GM21717 (cell line): ENCODE measurements around the gene MTMR2.

Source experiments
- ATAC-seq: cut with Tn5 transposase; IDR thresholded peaks from one replicate; pipeline ENCODE4 v1.9.1; 2021; ENCODE audit warnings: mild to moderate bottlenecking, moderate library complexity; ENCODE audit not compliant: unreplicated experiment

MTMR2 gene

DNA sequence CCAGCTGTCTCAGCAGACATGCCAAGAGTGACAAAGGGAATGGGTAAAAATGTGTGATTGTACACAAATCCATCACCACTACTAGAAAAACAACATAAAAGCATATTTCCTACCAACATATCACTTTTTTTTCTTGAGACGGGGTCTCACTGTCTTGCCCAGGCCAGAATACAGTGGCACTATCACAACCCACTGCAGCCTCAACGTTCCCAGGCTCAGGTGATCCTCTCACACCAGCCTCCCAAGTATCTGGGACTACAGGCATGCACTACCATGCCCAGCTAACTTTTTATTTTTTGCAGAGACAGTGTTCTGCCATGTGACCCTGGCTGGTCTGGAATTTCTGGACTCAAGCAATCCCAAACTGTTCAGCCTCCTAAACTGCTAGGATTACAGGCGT, 5.2 kb downstream of the MTMR2 start:
- ATAC-seq = no peak

DNA sequence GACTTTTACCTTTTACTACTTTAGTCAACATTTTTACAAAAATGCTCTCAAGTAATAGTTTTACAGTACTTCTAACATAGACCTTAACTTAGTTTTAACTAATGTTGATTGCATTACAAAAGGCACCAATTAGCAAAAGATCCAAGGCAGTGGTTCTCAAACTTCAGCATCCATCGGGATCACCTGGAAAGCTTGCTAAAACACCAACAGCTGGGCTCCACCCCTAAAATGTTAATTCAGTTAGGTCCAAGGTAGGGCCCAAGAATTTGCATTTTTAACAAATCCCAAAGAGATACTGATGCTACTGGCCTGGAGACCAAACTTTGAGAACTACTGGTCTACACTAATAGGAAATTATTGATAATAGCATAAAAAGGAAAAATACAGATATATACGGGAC, 5.9 kb downstream of the MTMR2 start:
- ATAC-seq = no peak

DNA sequence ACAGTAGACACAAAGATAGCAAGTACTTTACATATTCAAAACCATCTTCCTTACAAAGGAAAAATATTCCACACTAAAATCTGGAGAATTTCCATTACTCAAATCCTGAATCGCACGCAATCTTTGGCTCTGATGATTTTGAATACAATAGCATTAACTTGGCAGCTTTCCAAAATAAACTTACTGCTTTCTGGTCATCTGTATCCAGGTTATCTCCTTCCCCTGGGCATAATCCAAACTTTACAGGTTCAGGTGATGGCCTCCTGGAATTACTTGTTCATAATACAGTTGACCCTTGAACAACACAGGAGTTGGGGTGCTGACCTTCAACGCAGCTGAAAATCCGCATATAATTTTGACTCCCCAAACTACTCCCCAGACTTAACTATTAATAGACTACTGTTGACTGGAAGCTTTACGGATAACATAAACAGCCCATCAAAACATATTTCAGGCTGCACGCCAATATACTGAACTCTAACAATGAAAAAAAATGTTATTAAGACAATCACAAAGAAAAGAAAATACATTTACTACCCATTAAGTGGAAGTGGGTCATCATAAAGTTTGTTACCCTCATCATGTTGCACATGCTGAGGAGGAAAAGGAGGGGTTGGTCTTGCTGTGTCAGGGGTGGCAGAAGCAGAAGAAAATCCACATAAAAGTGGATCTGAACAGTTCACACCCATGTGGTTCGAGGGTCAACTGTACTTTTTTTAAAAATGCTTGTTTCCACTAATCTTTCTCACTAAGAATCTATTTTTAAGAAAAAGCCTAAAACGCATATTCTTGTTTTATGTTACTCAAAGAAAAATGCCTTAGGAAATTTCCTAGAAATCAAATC, 6.5 kb downstream of the MTMR2 start:
- no peak for ATAC-seq

DNA sequence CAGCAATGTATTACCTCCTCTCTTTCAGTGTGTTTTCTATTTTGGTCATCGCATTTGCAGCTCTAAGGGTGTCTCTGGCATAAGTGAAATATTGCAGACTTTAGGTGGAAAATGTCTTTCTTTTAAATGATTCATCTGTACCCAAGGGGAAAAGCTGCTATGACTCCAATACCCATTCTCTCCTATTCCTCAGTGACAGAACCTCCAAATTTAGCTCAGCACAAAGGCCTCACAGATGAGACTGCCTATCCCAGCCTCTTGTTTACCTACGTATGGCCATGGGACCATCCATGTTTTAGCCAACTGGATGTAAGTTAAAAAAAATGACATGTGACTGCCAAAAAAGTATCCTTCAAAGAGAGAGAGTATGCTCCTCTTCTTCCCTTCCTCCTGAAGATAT, 7.9 kb downstream of the MTMR2 start:
- ATAC-seq = no peak

DNA sequence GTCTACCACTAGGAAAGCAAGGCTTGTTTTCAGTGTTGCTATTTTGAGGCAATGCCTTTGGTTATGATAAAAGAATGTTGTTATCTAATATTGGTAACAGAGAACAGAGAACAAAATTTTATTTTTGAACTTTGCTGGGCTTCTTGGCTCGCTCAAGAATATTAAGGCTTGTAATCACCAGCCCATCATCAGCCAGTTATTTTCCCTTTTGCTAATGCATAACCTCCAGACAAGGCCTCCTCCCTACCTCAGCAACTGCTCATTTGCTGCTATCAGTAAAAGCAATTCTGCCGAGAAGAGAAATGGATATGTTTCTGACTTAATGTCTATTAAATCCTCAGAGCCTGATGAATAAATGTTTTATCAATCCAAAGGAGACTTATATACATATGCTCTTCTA, 8.9 kb downstream of the MTMR2 start:
- ATAC-seq = no peak

DNA sequence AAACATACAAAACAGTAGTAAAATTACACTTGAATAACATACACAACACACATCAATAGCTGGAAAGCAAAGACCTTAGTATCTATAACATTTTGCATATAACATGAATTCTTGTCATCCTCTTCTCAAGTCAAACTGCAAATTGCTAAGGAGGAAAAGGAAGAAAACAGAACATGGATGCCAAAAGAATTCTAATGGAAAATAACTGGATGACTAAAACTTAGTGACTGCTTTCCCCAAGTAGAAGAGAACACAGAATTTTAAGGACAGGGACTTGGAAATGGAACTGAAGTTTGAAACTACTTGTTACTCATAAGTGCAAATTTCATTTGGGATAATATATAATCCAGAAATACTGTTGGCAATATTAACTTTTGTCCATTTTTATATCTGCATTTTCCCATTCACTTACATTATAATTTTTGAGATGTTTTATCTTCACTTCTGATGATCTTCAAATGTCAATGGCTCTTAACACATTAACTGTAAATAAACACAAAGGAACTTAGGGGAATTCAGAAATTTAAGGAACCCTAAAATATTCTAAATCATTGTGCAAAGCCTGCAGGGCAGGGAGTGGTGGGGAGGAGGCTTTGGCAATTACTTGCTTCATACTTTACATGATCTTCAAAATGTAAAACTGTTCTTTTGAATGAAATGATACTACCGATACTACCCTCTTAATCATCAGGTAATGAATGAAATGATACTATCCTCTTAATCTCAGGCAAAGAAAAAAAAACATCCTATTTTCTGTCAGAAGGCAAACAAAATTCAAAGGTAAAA, 9.9 kb downstream of the MTMR2 start:
- no peak for ATAC-seq

DNA sequence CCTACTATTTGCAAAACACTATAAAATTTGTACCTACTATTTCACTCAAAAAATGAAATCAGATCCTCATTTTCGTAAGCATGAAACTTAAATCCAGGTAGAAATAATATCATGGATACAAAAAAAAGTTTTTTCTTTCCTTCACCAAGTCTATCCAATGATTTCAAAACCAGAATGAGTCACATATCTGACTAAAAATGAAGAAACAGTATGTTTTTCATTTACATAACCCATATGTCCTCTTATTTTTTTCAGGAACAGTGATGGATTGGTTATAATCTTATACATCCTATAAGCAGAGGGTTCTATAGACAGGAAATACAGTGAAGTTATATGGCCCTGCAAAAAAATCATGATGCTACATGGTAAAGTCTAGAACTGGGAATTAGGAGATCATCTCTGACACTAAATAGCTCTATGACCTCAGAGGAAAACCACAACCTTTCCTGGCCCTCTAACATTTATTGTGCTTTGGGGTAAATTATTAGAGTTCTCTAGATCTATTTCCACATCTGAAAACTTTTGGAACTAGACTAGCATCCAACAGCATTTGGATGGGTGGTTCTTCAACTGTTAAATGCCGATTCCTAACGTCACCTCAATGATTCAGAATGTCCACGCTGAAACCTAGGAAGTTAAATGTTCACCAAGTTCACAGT, 10.9 kb downstream of the MTMR2 start:
- ATAC-seq = no peak

DNA sequence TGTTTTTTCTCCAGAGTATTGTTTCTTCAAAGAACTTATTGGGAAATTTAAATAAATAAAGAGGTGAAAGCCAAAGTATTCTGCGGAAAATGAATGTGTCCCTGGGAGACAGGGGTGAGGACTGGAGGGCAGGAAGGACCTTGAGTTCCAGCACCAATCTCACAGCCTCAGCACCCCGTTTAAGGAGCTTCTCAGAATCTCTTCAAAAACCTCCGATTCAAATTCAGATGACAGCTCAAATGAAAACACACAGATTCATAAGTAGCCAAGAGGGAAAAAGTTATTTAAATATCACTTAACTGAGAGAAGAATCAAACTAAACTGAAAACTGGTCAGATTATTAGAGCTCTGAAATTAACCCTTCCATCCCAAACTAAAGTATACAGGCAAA, 12.5 kb downstream of the MTMR2 start:
- ATAC-seq = no peak

DNA sequence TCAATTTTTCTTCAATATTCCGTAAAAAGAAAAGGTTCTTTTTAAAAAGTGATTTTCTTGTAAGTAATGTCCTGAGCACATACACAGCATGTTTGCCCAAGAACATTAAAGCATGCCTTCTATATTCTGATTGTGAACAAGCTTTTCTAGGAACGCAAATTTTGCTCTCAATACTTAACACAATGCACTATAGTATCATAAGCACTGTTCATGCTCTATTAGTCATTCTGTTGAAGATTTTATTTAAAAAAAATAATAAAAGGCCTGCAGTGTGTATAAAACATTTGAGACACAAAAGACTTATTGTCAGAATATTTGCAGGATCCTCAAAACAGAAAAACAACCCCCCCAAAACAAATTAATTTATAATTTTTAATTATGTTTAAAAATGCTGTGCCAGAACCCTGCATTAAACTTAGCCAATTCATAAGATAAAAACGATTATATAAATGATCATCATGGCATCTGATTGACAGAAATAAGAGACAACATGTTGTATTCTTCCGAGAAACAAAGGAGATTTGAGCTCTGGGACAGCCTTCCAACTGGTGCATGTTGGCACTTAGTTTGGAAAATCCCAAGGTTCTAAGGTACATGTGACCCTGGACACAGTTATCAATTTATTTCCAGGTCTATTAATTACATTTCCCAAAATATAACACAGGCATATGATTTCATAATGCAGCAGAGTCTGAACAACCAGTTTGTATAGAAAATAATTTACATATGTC, 13.1 kb downstream of the MTMR2 start:
- no peak for ATAC-seq

DNA sequence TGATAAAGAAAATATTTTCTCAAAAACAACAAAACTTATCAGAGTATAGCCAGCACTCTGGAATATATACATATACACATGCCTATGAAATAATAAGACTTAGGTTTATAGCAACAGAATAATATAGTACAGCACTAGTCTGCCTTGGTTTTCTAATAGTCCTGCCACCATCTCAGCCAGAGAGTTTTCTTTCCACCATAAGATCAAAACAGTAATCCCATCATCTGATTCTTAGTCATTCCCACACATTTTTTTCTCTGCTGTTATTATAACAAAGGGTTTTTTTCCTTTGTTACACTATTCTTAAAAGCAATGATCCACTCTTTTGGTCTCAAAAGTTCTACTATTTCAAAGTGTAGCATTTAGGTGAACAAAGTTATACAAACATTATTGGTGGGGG, 15.1 kb downstream of the MTMR2 start:
- ATAC-seq = no peak

DNA sequence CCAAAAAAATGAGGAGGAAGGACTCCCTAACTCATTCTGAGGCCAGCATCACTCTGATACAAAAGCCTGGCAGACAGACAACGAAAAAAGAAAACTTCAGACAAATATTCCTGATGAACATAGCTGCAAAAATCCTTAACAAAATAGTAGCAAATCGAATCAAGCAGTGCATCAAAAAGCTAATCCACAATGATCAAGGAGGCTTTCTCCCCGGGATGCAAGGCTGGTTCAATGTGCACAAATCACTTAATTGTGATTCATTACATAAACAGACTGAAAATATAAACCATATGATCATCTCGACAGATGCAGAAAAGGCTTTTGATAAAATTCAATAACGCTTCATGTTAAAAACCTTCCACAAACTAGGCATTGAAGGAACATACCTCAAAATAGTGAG, 16.4 kb downstream of the MTMR2 start:
- no peak for ATAC-seq

DNA sequence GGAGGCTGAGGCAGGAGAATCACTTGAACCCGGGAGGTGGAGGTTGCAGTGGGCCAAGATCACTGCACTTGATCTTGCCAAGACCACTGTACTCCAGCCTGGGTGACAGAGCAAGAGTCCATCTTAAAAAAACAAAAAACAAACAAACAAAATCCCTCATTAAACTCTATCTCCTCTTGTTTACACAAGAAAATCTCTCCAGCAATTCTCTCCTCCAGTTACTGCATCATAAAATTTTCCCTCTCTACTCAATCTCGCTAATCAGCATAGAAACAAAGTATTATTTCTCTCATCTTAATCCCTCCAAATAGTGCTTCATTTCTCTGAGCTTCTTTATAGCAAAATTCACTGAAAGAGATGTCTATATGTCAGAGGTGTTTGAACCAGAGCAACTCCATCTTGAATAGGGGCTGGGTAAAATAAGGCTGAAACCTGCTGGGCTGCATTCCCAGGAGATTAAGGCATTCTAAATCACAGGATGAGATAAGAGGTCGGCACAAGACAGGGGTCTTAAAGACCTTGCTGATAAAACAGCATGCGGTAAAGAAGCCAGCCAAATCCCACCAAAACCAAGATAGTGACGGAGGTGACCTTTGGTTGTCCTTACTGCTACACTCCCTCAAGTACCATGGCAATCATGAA, 19.8 kb downstream of the MTMR2 start:
- ATAC-seq = no peak

DNA sequence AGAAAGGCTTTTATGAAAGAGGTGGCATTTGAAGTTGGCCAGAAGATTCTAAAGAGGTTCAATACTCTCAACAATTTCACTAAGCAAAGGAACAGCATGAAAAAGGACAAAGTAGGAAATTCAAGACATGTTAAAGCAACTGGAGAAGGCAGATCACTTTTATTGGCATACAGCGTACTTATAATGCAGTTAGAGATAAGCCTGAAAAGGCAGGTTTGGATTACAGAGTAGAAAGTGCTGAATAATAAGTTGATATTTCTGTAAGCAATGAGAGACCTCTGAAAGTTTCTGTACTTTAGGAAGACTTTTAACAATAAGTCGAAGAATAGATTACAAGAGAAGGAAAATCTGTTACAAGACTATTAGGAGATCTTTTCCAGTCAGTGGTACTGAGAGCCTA, 25.1 kb downstream of the MTMR2 start:
- ATAC-seq = no peak

DNA sequence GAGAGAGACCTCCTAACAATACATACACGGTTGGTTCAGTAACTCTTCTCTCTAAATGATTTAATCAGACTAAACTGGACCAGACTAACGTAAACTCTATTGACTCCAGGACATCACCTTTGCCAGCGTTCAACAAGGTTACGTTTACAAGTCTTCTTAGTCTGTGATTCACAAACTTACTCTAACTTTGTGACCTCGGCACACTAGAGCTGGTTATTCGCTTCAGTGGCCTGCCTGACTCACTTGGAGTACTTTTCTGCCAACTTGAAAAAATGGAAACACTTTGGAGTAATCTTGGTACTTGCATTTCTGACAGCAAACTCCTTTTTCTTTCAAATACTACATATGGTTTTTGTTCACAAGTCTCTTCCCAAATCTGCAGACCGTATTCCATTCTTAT, 26.2 kb downstream of the MTMR2 start:
- ATAC-seq = no peak

DNA sequence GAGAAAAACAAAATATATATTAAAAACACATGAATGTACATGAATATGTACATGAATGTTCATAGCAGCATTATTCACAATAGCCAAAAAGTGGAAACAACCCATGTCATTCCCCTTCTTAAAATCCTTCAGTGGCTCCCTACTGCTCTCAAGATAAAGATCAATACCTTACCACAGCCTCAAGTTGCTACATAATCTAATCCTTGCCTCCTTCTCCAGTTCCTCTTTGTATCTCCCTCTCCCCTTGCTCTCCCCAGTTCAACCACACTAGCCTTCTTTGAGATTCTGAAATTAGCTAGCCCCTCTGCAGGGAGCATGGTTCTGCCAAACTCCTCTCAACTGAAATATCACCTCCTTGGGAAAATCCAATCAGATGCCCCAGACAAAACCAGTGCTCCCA, 28.1 kb downstream of the MTMR2 start:
- no peak for ATAC-seq

DNA sequence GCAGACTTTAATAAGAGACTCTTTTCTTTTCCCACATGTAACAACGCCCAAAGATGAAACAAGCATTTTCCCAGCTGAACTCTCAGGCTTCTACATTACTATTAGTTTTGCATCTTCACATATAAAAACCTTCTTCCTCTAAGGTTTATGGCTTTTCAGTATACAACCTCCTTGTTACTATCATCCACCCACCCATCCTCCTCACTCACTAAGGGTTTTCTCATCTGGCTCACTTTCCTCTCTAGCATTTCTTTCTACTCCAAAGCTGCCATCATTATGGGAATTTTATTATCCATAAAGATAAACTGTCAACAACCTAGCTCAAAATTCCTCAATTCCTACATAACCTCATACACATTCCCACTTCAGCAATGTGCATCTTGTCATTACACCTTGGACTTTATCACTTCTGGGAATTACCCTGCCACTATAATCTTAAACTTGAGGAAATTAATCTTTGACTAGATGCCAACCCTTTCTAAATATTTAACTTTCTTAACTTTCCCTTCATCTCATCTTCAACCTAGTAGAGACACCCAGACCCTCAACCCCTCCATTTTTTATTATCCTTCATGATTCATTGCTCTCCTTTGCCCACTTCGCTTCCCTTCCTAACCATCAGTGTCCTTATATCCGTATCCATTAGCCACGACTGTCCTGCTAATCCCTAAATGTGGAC, 30.9 kb downstream of the MTMR2 start:
- no peak for ATAC-seq

DNA sequence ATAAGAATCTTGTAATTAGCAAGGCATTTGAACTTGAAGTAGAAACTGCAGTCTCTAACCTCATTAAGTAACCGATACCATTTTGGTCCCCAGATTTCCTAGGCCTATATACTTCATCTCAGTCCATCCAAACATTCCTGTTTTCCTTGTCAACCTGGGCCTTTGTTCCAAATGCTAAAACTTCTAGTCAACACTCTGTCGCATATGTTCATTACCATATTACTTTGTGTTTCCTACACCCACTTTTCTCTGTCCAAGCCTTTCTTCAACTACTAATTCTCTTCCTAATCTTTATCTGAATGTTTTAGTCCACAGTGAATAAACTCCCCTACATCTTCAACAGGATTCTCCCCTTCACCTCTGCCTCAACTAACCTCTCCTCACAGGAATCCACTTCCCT, 31.4 kb downstream of the MTMR2 start:
- no peak for ATAC-seq

DNA sequence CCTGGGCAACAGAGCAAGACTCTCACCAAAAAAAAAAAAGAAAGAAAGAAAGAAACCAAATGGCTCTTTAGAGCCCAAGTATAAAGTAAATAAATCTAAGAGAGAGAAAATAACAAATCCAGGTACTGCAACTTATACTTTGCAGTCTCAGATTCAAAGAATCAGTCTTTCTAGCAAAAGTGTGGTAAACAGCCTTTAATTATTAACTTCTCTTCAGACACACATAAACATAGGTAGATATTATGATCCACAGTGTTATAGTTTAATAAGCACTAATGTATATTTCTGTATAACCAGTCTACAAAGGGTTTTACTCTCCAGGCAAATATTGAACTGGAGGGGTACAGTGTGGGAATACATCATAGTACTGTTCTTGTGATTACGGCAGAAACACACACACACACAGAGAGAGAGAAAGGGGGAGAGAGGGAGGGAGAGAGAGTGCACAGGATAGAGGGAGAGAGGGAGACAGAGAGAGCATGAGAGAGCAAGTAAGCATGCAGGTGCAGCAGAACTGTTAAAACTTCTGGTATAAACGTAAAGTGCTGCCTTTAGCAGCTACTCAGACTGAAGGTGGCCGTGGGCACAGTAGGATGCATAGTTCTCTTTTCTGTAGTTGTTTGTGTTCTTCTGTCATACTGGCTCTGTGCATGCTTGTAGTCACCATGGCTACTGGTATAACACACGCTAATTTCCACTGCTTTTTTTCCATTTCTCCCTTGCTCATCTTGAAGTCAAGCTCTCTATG, 32.3 kb downstream of the MTMR2 start:
- no peak for ATAC-seq

DNA sequence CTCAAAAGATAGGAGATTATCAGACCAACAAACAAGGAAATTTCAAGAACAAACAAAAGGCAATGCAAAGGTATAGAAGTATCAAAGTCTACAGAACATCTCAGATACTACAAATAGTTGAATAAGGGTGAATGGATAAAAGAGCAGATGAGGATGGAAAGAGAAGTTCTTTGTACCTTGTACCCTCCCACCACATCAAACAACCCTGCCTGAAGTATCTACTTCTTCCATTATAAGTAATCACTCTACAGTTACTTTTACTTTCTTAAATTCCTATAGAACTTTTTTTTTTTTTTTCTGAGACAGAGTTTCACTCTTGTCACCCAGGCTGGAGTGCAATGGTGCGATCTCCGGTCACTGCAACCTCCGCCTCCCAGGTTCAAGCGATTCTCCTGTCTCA, 35.1 kb downstream of the MTMR2 start:
- no peak for ATAC-seq
